ENCODE measurements around the gene NEMP2.
"Not testable (repeated sequence)": the region's sequence is repeated elsewhere in the genome, so short reads cannot be mapped to it uniquely, and the experiment has no call there.

Gene NEMP2

DNA sequence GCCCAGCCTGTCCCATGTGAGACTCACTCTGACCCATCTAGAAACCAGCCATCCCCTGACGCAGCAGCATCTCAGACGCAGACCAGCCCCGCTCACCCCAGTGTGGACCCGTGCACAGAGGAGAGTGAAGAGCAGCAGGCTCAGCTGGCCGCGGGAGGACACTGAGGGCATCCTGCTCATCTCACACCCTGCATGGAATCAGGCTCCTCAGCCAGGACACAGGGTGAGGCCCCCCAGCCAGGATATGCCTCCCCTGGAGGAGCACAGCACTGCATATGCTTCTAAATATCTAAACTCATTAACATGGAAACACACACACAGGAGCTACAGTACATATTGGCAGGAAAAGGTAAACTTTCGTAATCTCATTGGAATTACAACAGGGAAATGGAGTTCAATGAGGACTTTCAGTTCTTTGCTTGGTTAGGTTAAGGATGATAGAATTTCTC lies 34.4 kb downstream of the NEMP2 start:
- no peaks in the 10 kb centered on the region for H3K9me3 ChIP-seq (ENCODE audit: severe bottlenecking)
- no peak overlapping the region for H3K4me3 ChIP-seq (ENCODE audit: severe bottlenecking)
- no peaks in the 10 kb centered on the region for H3K4me1 ChIP-seq (ENCODE audit: insufficient read depth, poor library complexity, severe bottlenecking)
- ATAC-seq (ENCODE audit: low read depth), result no peak
- H3K27ac ChIP-seq (ENCODE audit: poor library complexity, severe bottlenecking), result no peak overlapping the region
- no peak for DNase-seq (ENCODE audit: low spot score)
- TF ChIP-seq, protein P1, sequence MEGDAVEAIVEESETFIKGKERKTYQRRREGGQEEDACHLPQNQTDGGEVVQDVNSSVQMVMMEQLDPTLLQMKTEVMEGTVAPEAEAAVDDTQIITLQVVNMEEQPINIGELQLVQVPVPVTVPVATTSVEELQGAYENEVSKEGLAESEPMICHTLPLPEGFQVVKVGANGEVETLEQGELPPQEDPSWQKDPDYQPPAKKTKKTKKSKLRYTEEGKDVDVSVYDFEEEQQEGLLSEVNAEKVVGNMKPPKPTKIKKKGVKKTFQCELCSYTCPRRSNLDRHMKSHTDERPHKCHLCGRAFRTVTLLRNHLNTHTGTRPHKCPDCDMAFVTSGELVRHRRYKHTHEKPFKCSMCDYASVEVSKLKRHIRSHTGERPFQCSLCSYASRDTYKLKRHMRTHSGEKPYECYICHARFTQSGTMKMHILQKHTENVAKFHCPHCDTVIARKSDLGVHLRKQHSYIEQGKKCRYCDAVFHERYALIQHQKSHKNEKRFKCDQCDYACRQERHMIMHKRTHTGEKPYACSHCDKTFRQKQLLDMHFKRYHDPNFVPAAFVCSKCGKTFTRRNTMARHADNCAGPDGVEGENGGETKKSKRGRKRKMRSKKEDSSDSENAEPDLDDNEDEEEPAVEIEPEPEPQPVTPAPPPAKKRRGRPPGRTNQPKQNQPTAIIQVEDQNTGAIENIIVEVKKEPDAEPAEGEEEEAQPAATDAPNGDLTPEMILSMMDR (IDR thresholded peaks at IDR 0.05; ENCODE audit: poor library complexity, severe bottlenecking), result no peak
- peaks cover 20% of the 10 kb centered on the region for H3K36me3 ChIP-seq (ENCODE audit: low read depth)
- no peaks in the 10 kb centered on the region for H3K27me3 ChIP-seq (ENCODE audit: insufficient read depth, poor library complexity, severe bottlenecking)

DNA sequence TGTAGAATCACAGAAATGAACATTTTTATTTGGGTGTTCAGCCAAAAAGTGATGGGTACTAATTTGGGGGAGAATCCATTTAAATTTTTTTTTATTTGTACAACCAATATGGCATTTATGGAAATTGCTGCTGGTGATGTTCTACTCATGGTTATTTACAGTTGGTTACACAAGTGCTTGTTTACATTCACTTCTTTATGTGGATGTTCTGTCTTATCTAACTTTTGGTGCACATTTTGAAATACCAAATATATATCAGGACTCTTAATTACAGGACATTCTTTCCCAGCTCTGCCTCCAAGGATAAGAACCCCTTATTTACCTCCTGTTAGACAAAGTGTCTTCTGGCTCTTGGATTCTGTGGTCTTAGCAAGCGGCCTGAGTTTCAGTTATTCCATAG lies 35.2 kb downstream of the NEMP2 start:
- no peak for DNase-seq (ENCODE audit: low spot score)
- Histone ChIP-seq H3K36me3 (ENCODE audit: low read depth) (peaks cover 12% of the 10 kb centered on the region), H3K27me3 (ENCODE audit: insufficient read depth, poor library complexity, severe bottlenecking) (no peaks in the 10 kb centered on the region)

DNA sequence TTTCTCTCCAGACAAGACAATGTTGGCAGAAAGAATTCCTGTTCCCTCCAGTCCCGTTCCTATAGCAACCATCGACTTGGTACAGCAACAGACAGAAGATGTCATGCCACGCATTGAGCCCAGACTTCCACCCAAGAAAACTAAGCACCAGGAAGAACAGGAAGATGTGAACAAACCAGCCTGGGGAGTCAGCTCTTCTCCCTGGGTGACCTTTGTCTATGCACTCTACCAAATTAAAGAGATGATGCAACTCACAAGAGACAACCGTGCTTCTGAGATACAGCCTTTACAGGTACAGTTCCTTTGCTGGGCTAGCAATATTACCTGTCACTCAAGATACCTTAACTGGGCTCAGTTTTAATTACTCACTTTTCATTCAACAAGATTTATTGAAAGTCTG lies 37.1 kb downstream of the NEMP2 start:
- ATAC-seq (ENCODE audit: low read depth) (no peak), DNase-seq (ENCODE audit: low spot score) (no peak)
- Histone ChIP-seq H3K9me3 (ENCODE audit: severe bottlenecking) (no peaks in the 10 kb centered on the region), H3K27ac (ENCODE audit: poor library complexity, severe bottlenecking) (no peak overlapping the region), H3K27me3 (ENCODE audit: insufficient read depth, poor library complexity, severe bottlenecking) (no peaks in the 10 kb centered on the region), H3K4me3 (ENCODE audit: severe bottlenecking) (no peak overlapping the region), H3K4me1 (ENCODE audit: insufficient read depth, poor library complexity, severe bottlenecking) (no peaks in the 10 kb centered on the region), H3K36me3 (ENCODE audit: low read depth) (peaks cover 12% of the 10 kb centered on the region)
- TF ChIP-seq, protein P1 (IDR thresholded peaks at IDR 0.05; ENCODE audit: poor library complexity, severe bottlenecking), result no peak

More for the DNA sequence above, 35.2 kb downstream of the NEMP2 start:
- TF ChIP-seq, protein P1 (IDR thresholded peaks at IDR 0.05; ENCODE audit: poor library complexity, severe bottlenecking), result no peak
- no peak for ATAC-seq (ENCODE audit: low read depth)
- no peak overlapping the region for H3K27ac ChIP-seq (ENCODE audit: poor library complexity, severe bottlenecking)
- no peaks in the 10 kb centered on the region for H3K4me1 ChIP-seq (ENCODE audit: insufficient read depth, poor library complexity, severe bottlenecking)
- H3K9me3 ChIP-seq (ENCODE audit: severe bottlenecking), result no peaks in the 10 kb centered on the region
- H3K4me3 ChIP-seq (ENCODE audit: severe bottlenecking), result no peak overlapping the region

DNA sequence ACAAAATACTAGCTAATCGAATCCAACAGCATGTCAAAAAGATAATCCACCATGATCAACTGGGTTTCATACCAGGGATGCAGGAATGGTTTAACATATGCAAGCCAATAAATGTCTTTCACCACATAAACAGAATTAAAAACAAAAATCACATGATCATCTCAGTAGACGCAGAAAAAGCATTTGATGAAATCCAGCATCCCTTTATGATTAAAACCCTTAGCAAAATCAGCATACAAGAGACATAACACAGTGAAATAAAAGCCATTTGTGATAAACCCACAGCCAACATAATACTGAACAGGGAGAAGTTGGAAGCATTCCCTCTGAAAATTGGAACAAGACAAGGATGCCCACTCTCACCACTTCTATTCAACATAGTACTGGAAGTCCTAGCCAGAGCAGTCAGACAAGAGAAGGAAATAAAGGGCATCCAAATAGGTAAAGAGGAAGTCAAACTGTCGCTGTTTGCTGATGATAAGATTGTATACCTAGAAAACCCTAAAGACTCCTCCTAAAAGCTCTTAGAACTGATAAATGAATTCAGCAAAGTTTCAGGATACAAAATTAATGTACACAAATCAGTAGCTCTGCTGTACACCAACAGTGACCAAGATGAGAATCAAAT lies 39.8 kb downstream of the NEMP2 start:
- H3K36me3 ChIP-seq (ENCODE audit: low read depth); DNase-seq (ENCODE audit: low spot score); H3K9me3 ChIP-seq (ENCODE audit: severe bottlenecking); ATAC-seq (ENCODE audit: low read depth); H3K27ac ChIP-seq (ENCODE audit: poor library complexity, severe bottlenecking); H3K4me3 ChIP-seq (ENCODE audit: severe bottlenecking); H3K4me1 ChIP-seq (ENCODE audit: insufficient read depth, poor library complexity, severe bottlenecking); H3K27me3 ChIP-seq (ENCODE audit: insufficient read depth, poor library complexity, severe bottlenecking): not testable (repeated sequence)

DNA sequence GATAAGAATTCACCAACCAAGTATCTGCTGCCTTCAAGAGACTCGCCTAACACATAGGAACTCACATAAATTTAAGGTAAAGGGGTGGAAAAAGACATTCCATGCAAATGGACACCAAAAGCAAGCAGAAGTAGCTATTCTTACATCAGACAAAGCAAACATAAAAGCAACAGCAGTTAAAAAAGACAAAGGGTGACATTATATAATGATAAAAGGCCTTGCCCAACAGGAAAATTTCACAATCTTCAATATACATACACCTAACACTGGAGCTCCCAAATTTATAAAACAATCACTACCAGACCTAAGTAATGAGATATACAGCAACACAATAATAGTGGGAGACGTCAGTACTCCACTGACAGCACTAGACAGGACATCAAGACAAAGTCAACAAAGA lies 41.4 kb downstream of the NEMP2 start:
- Histone ChIP-seq H3K9me3 (ENCODE audit: severe bottlenecking) (no peaks in the 10 kb centered on the region), H3K4me1 (ENCODE audit: insufficient read depth, poor library complexity, severe bottlenecking) (no peaks in the 10 kb centered on the region), H3K27ac (ENCODE audit: poor library complexity, severe bottlenecking) (no peak overlapping the region), H3K36me3 (ENCODE audit: low read depth) (peaks cover 11% of the 10 kb centered on the region), H3K4me3 (ENCODE audit: severe bottlenecking) (no peak overlapping the region), H3K27me3 (ENCODE audit: insufficient read depth, poor library complexity, severe bottlenecking) (no peaks in the 10 kb centered on the region)
- DNase-seq (ENCODE audit: low spot score), result no peak
- ATAC-seq (ENCODE audit: low read depth), result no peak
- TF ChIP-seq, protein P1 (IDR thresholded peaks at IDR 0.05; ENCODE audit: poor library complexity, severe bottlenecking), result no peak

All from RWPE2 (cell line).